ENCODE measurements around the gene GREM2.

Gene GREM2

GRCh38 chr1:240455228-240455821 lies 156.6 kb downstream of the GREM2 start:
- DNase-seq (ENCODE audit: low read depth), result peak; percentile 33

GRCh38 chr1:240445369-240445768 lies 166.6 kb downstream of the GREM2 start:
- DNase-seq (ENCODE audit: low read depth), result no peak

- no peak for DNase-seq (ENCODE audit: low read depth)
These were observed 170.3 kb downstream of the GREM2 start for GRCh38 chr1:240441669-240442068.

Data from iris pigment epithelial cell (primary cell).